HepG2 (cell line): Measurements from ENCODE around the gene MT1A. TPM values are rescaled to one million over a fixed set of nuclear protein-coding genes. Genes with fewer than 3 reads are reported as not detected.
A peak's percentile ranks its signal among the peaks of the same experiment; 100 is the strongest.

ENCODE experiments used
- ADNP ChIP-seq: sonication (generic); formaldehyde crosslinking; IDR thresholded peaks from 2 replicates; pipeline ENCODE4 v1.4.0; 2020; ENCODE audit warnings: missing genetic modification reagents
- BORCS8-MEF2B ChIP-seq: sonication (generic); formaldehyde crosslinking; IDR thresholded peaks from 2 replicates; pipeline ENCODE4 v1.8.0; 2022; ENCODE audit warnings: mild to moderate bottlenecking, missing genetic modification reagents
- EP300 ChIP-seq, 3 experiments: sonication (generic) in 1 of 3; formaldehyde crosslinking in 1 of 3; IDR thresholded peaks; 2 replicates each; pipeline versions ENCODE4 v1.5.1 to v1.6.1; 2011 to 2020; ENCODE audit warnings: low read depth in 2 of 3, low read length in 2 of 3, borderline replicate concordance in 1 of 3, improper control_type of control experiment in 1 of 3, mild to moderate bottlenecking in 1 of 3, missing genetic modification reagents in 1 of 3, moderate library complexity in 1 of 3
- FOXM1 ChIP-seq: sonication (generic); formaldehyde crosslinking; IDR thresholded peaks from 2 replicates; pipeline ENCODE4 v1.5.0; 2020; ENCODE audit warnings: missing genetic modification reagents
- GLI4 ChIP-seq: sonication (generic); formaldehyde crosslinking; IDR thresholded peaks from 2 replicates; pipeline ENCODE4 v1.5.1; 2020; ENCODE audit warnings: missing genetic modification reagents, mild to moderate bottlenecking, moderate library complexity, borderline replicate concordance
- GMEB2 ChIP-seq: IDR thresholded peaks from 2 replicates; pipeline ENCODE4 v1.6.1; 2016; ENCODE audit warnings: missing biosample characterization, missing genetic modification reagents, low read depth
- HMG20B ChIP-seq: conservative IDR thresholded peaks from 2 replicates; pipeline ENCODE4 v1.6.1; 2016; ENCODE audit warnings: missing genetic modification reagents, missing compliant biosample characterization
- HNRNPH1 ChIP-seq: fragments of 200-400 bp; formaldehyde crosslinking; optimal IDR thresholded peaks from 2 replicates; pipeline ENCODE3; 2017; ENCODE audit warnings: mild to moderate bottlenecking, low read depth, low read length
- KDM5B ChIP-seq: sonication (generic); formaldehyde crosslinking; IDR thresholded peaks from 2 replicates; pipeline ENCODE4 v1.4.0; 2020; ENCODE audit warnings: missing genetic modification reagents, mild to moderate bottlenecking, borderline replicate concordance
- NFE2L1 ChIP-seq: sonication (generic); formaldehyde crosslinking; IDR thresholded peaks from 2 replicates; pipeline ENCODE4 v1.4.0; 2020; ENCODE audit warnings: missing genetic modification reagents, mild to moderate bottlenecking, borderline replicate concordance
- RAD21 ChIP-seq: fragments of 450-650 bp; formaldehyde crosslinking; IDR thresholded peaks from 2 replicates; pipeline ENCODE4 v1.5.0; 2020; ENCODE audit warnings: mild to moderate bottlenecking
- TERF1 ChIP-seq: sonication (generic); formaldehyde crosslinking; IDR thresholded peaks from 2 replicates; pipeline ENCODE4 v1.8.0; 2022; ENCODE audit warnings: mild to moderate bottlenecking, missing genetic modification reagents, moderate library complexity
- UBTF ChIP-seq: sonication (generic); formaldehyde crosslinking; IDR thresholded peaks from 2 replicates; pipeline ENCODE4 v1.4.0; 2020; ENCODE audit warnings: mild to moderate bottlenecking, missing genetic modification reagents
- XBP1 ChIP-seq: sonication (generic); formaldehyde crosslinking; IDR thresholded peaks from 2 replicates; pipeline ENCODE4 v1.5.0; 2020; ENCODE audit warnings: missing genetic modification reagents
- ZMAT5 ChIP-seq: sonication (generic); formaldehyde crosslinking; IDR thresholded peaks from 2 replicates; pipeline ENCODE4 v1.5.0; 2020; ENCODE audit warnings: mild to moderate bottlenecking, low read depth, missing genetic modification reagents, borderline replicate concordance
- ZNF24 ChIP-seq: fragments of 450-650 bp; IDR thresholded peaks from 2 replicates; pipeline ENCODE4 v1.6.1; 2017; ENCODE audit warnings: antibody characterized with exemption, mild to moderate bottlenecking
- ZNF574 ChIP-seq: sonication (generic); formaldehyde crosslinking; IDR thresholded peaks from 2 replicates; pipeline ENCODE4 v1.4.0; 2020; ENCODE audit warnings: missing genetic modification reagents
- ZNF770 ChIP-seq: sonication (generic); formaldehyde crosslinking; IDR thresholded peaks from 2 replicates; pipeline ENCODE4 v1.5.0; 2020; ENCODE audit warnings: mild to moderate bottlenecking, missing genetic modification reagents
- polyA plus RNA-seq, 8 experiments: library from polyadenylated mRNA; depleted of rRNA in 3 of 8; stranded (reverse) in 7 of 8; unstranded in 1 of 8; fragments of >200 nt; fragmentation: Illumina TruSeq in 4 of 8; extraction: Trizol in 4 of 8; gene quantifications; 2 replicates each; pipeline versions ENCODE4 v1.2.1 to v1.2.3, GENCODE V29; 2011 to 2016; ENCODE audit warnings: low read depth in 4 of 8, missing spikeins in 1 of 8, mixed read lengths in 1 of 8; ENCODE audit not compliant: insufficient read depth in 1 of 8
- total RNA-seq, 5 experiments: library from RNA; depleted of rRNA; stranded (reverse); fragments of >200 nt; fragmentation: Illumina TruSeq; extraction: Trizol; gene quantifications; 2 replicates each; pipeline ENCODE4 v1.2.3, GENCODE V29; 2016; ENCODE audit warnings: low read depth in 1 of 5

The MT1A gene
- total and polyA plus RNA-seq, 2 of the 13 experiments (the other 11 are each of a cell fraction or from before 2014, with no cell fraction given): 8.3 to 10.4 TPM

GRCh38 chr16:56657555-56658326 lies 19.3 kb downstream of the MT1A start, which contains the start of gene MT1F (continued):
- TF ChIP-seq ZNF770 (CRISPR knock-in tag) (no peak), NFE2L1 (CRISPR knock-in tag) (no peak), GLI4 (no peak), ZNF24 (no peak), ADNP (CRISPR knock-in tag) (no peak), ZMAT5 (CRISPR knock-in tag) (no peak), BORCS8-MEF2B (CRISPR knock-in tag) (no peak), XBP1 (CRISPR knock-in tag) (no peak), FOXM1 (CRISPR knock-in tag) (no peak), KDM5B (CRISPR knock-in tag) (0 out of 2 replicates have a peak, but pooled peaks have one; percentile 60), RAD21 (CRISPR knock-in tag) (no peak), UBTF (CRISPR knock-in tag) (peak; percentile 46; the same call in 1 of the 2 replicates), GMEB2 (CRISPR knock-in tag) (no peak), TERF1 (CRISPR knock-in tag) (no peak), ZNF574 (CRISPR knock-in tag) (peak; percentile 68), HNRNPH1 (no peak), EP300 (IDR thresholded peaks at IDR 0.05; ENCODE audit: low read depth in 2 of 2, low read length in 2 of 2) (no peak), EP300 (CRISPR knock-in tag; IDR thresholded peaks at IDR 0.05; ENCODE audit: borderline replicate concordance) (no peak), HMG20B (peak; percentile 38; the same call in 1 of the 2 replicates)
